Gastroesophageal sphincter (tissue), 3 donors: ENCODE data around the gene MACO1.

Experiments
- EP300 ChIP-seq: sonication (generic); formaldehyde crosslinking; IDR thresholded peaks from one replicate; pipeline ENCODE4 v1.6.1; 2017; ENCODE audit warnings: antibody characterized with exemption, mild to moderate bottlenecking
- POLR2A ChIP-seq, 2 donors: fragments of 450-650 bp; IDR thresholded peaks; one replicate each; pipeline ENCODE4 v1.6.1; 2017; ENCODE audit warnings: antibody characterized with exemption in 2 of 2, mild to moderate bottlenecking in 2 of 2, moderate library complexity in 1 of 2
- POLR2AphosphoS5 ChIP-seq: sonication (generic); formaldehyde crosslinking; IDR thresholded peaks from one replicate; pipeline ENCODE4 v1.6.1; 2017; ENCODE audit warnings: antibody characterized with exemption
- TF ChIP-seq, protein P1 (sequence below), 4 experiments: fragments of 200-600 bp in 2 of 4; fragments of 450-650 bp in 2 of 4; sonication (generic) in 1 of 4; IDR thresholded peaks; one replicate each; pipeline ENCODE4 v1.5.1; 2017 to 2019; ENCODE audit warnings: antibody characterized with exemption in 4 of 4, mild to moderate bottlenecking in 2 of 4, moderate library complexity in 2 of 4

DNA sequence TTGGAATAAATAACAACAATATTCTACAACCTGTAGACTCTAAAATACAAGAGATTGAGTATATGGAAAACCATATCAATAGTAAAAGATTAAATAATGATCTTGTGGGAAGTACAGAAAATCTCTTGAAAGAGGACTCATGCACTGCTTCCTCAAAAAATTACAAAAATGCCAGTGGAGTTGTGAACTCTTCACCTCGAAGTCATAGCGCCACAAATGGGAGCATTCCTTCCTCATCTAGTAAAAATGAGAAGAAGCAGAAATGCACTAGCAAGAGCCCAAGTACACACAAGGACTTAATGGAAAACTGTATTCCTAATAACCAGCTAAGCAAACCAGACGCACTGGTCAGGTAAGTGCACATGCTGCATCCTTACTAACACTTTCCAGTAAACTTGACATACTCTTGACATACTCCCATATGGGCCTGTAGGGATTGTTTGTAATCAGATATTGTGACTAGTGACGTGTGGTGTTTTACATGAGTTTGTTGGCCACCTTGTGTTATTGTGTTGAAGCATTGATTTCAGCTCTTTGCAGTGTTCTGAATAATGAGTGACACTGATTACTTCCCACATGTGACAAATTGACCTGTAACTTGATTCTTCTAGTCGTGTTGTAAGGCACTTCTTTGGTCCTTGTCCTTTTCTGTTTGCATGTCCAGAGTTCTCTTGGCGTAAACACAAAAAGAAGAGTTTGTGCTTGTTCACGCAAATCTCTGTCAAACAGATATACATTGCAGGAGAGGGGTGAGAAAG, 28.0 kb downstream of the MACO1 start:
- TF ChIP-seq POLR2A (IDR thresholded peaks at IDR 0.05) (no peak), EP300 (no peak), POLR2AphosphoS5 (no peak)
- TF ChIP-seq, protein P1, sequence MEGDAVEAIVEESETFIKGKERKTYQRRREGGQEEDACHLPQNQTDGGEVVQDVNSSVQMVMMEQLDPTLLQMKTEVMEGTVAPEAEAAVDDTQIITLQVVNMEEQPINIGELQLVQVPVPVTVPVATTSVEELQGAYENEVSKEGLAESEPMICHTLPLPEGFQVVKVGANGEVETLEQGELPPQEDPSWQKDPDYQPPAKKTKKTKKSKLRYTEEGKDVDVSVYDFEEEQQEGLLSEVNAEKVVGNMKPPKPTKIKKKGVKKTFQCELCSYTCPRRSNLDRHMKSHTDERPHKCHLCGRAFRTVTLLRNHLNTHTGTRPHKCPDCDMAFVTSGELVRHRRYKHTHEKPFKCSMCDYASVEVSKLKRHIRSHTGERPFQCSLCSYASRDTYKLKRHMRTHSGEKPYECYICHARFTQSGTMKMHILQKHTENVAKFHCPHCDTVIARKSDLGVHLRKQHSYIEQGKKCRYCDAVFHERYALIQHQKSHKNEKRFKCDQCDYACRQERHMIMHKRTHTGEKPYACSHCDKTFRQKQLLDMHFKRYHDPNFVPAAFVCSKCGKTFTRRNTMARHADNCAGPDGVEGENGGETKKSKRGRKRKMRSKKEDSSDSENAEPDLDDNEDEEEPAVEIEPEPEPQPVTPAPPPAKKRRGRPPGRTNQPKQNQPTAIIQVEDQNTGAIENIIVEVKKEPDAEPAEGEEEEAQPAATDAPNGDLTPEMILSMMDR (IDR thresholded peaks at IDR 0.05) = no peak
